SK-N-SH (cell line): ENCODE measurements around the gene TRAPPC12.

Experiments
- CTCF ChIP-seq: fragments of 200-600 bp; sonication (generic); IDR thresholded peaks from 2 replicates; pipeline ENCODE4 v1.6.1; 2017; ENCODE audit warnings: antibody characterized with exemption, mild to moderate bottlenecking, moderate library complexity
- ELF1 ChIP-seq: IDR thresholded peaks from 2 replicates; pipeline ENCODE4 v1.4.0; 2012
- EZH2phosphoT487 ChIP-seq: fragments of 200-600 bp; sonication (generic); IDR thresholded peaks from 2 replicates; pipeline ENCODE4 v1.6.1; 2017; ENCODE audit warnings: low read depth, mixed run types, mild to moderate bottlenecking, antibody characterized with exemption, moderate library complexity, borderline replicate concordance
- GABPA ChIP-seq: IDR thresholded peaks from 2 replicates; pipeline ENCODE4 v1.4.0; 2012; ENCODE audit warnings: low read depth, mild to moderate bottlenecking
- JUND ChIP-seq: IDR thresholded peaks from 2 replicates; pipeline ENCODE4 v1.4.0; 2012
- MAX ChIP-seq: IDR thresholded peaks from 2 replicates; pipeline ENCODE4 v1.4.0; 2012; ENCODE audit warnings: low read depth
- NFIC ChIP-seq: IDR thresholded peaks from 2 replicates; pipeline ENCODE4 v1.4.0; 2012; ENCODE audit warnings: borderline replicate concordance
- POLR2AphosphoS5 ChIP-seq: IDR thresholded peaks from 2 replicates; pipeline ENCODE4 v1.6.1; 2012; ENCODE audit warnings: low read depth, low read length
- SMC3 ChIP-seq: IDR thresholded peaks from 2 replicates; pipeline ENCODE4 v1.6.1; 2012; ENCODE audit warnings: low read depth, low read length, improper control_type of control experiment
- USF1 ChIP-seq: IDR thresholded peaks from 2 replicates; pipeline ENCODE4 v1.4.0; 2012; ENCODE audit warnings: low read depth, borderline replicate concordance
- USF2 ChIP-seq: fragments of 150-350 bp; IDR thresholded peaks from 2 replicates; pipeline ENCODE4 v1.6.1; 2017; ENCODE audit warnings: antibody characterized with exemption, low read length, low read depth, borderline replicate concordance
- YY1 ChIP-seq: IDR thresholded peaks from 2 replicates; pipeline ENCODE4 v1.4.0; 2012; ENCODE audit warnings: low read depth, mild to moderate bottlenecking

- TF ChIP-seq CTCF (no peak), NFIC (no peak), YY1 (no peak), SMC3 (no peak), JUND (no peak), USF2 (no peak), POLR2AphosphoS5 (no peak), MAX (no peak), ELF1 (no peak), EZH2phosphoT487 (no peak), USF1 (no peak), GABPA (no peak)
Observed at GRCh38 chr2:3376821-3377220, 2.7 kb upstream of the TRAPPC12 start.
